K562 (cell line): ENCODE results near the gene SPRR3. TPM values are rescaled to one million over a fixed set of nuclear protein-coding genes. Genes with fewer than 3 reads are reported as not detected.

Experiments
- ATAC-seq: fragments of 200-7000 bp; cut with Tn5 transposase; 3 replicates; pipeline ENCODE4 v1.9.1; 2020; ENCODE audit warnings: moderate library complexity
- BruUV-seq: library from RNA; stranded (reverse); fragments of 400-500 nt; replicated peaks from 2 replicates; lab custom pipeline; 2021; lab: Mats Ljungman, UMichigan
- CTCF ChIA-PET: fragments of 300-600 bp; formaldehyde crosslinking; extraction: SDS; loops from one replicate; lab custom pipeline; 2021; ENCODE audit warnings: low intra/inter-chr PET ratio; lab: Yijun Ruan, JAX
- POLR2A ChIA-PET: fragments of 300-600, 350-650 bp; sonication (Branson Sonifier 250); formaldehyde crosslinking; extraction: SDS; loops from one replicate; lab custom pipeline; 2021; ENCODE audit warnings: antibody characterized with exemption, inconsistent platforms; lab: Yijun Ruan, JAX
- DNase-seq, 4 experiments: peaks; one replicate each; pipeline versions ENCODE4 v3.0.0 to v3.0.0-alpha.2; 2011 to 2018; ENCODE audit warnings: low spot score in 3 of 4, mixed read lengths in 3 of 4; ENCODE audit errors: extremely low read depth in 1 of 4
- FAIRE-seq: peaks from 2 replicates; lab custom pipeline; 2011; peaks lifted over from hg19 to GRCh38; lab: Jason Lieb, UNC
- H2AFZ ChIP-seq: 2 replicates; pipeline ENCODE4 v1.6.0; 2011; ENCODE audit warnings: low read depth, low read length, control low read depth, inconsistent platforms
- H3K27ac ChIP-seq: fragments of 200-600 bp; 3 replicates; pipeline ENCODE4 v1.8.0; 2011; ENCODE audit warnings: low read depth, mild to moderate bottlenecking, control low read depth, inconsistent platforms, low read length, moderate library complexity, mixed read lengths; ENCODE audit errors: extremely low read depth
- H3K27me3 ChIP-seq, 2 experiments: fragments of 300-600 bp in 1 of 2; 2 replicates in 1 of 2; 3 replicates in 1 of 2; pipeline versions ENCODE4 v1.6.0 to v1.8.0; 2011; ENCODE audit warnings: inconsistent platforms in 2 of 2, low read length in 2 of 2, mild to moderate bottlenecking in 1 of 2, mixed read lengths in 1 of 2, moderate library complexity in 1 of 2; ENCODE audit not compliant: control insufficient read depth in 2 of 2, insufficient read depth in 2 of 2
- H3K36me3 ChIP-seq: fragments of 300-600 bp; 3 replicates; pipeline ENCODE4 v1.8.0; 2011; ENCODE audit warnings: mild to moderate bottlenecking, low read length, inconsistent platforms; ENCODE audit not compliant: control insufficient read depth, insufficient read depth
- H3K4me1 ChIP-seq, 2 experiments: fragments of 200-600 bp in 1 of 2; replicated peaks in 1 of 2; 2 replicates in 1 of 2; 3 replicates in 1 of 2; pipeline versions ENCODE4 v1.5.1 to v1.8.0; 2011; ENCODE audit warnings: inconsistent platforms in 2 of 2, low read length in 2 of 2, mild to moderate bottlenecking in 1 of 2, mixed read lengths in 1 of 2, moderate library complexity in 1 of 2; ENCODE audit not compliant: control insufficient read depth in 2 of 2, insufficient read depth in 2 of 2
- H3K4me2 ChIP-seq: 2 replicates; pipeline ENCODE4 v1.6.1; 2011; ENCODE audit warnings: low read length, control low read depth, inconsistent platforms, mixed read lengths; ENCODE audit not compliant: insufficient read depth
- H3K4me3 ChIP-seq: fragments of 200-600 bp; sonication (generic), shearing (Covaris generic); 2 replicates; pipeline ENCODE4 v1.5.1; 2016; ENCODE audit warnings: control low read depth, inconsistent platforms
- H3K79me2 ChIP-seq: fragments of 200-600 bp; 3 replicates; pipeline ENCODE4 v1.8.0; 2011; ENCODE audit warnings: low read length, inconsistent platforms; ENCODE audit not compliant: control insufficient read depth, insufficient read depth
- H3K9ac ChIP-seq, 2 experiments: 2 replicates each; pipeline versions ENCODE4 v1.6.0 to v1.6.1; 2011; ENCODE audit warnings: low read depth in 2 of 2, low read length in 2 of 2, control low read depth in 1 of 2, inconsistent platforms in 1 of 2, mild to moderate bottlenecking in 1 of 2, mixed read lengths in 1 of 2; ENCODE audit not compliant: insufficient read depth in 1 of 2
- H3K9me1 ChIP-seq: one replicate; pipeline ENCODE4 v1.6.0; 2011; ENCODE audit warnings: inconsistent platforms, mild to moderate bottlenecking, low read length, moderate library complexity; ENCODE audit not compliant: control insufficient read depth, insufficient read depth
- H3K9me3 ChIP-seq: replicated peaks from 2 replicates; pipeline ENCODE4 v1.5.1; 2011; ENCODE audit warnings: low read depth, low read length, inconsistent platforms; ENCODE audit not compliant: control insufficient read depth, insufficient read depth
- H4K20me1 ChIP-seq: replicated peaks from 2 replicates; pipeline ENCODE4 v1.6.1; 2011; ENCODE audit warnings: low read length, inconsistent platforms, mixed read lengths; ENCODE audit not compliant: control insufficient read depth, insufficient read depth
- ARID2 ChIP-seq: fragments of 450-650 bp; IDR thresholded peaks from 2 replicates; pipeline ENCODE4 v1.6.1; 2017; ENCODE audit warnings: antibody characterized with exemption, mild to moderate bottlenecking
- BCOR ChIP-seq: fragments of 450-650 bp; IDR thresholded peaks from 2 replicates; pipeline ENCODE4 v1.6.1; 2016
- CREB1 ChIP-seq, 2 experiments: sonication (generic) in 1 of 2; formaldehyde crosslinking in 1 of 2; IDR thresholded peaks; 2 replicates each; pipeline versions ENCODE4 v1.6.1 to v1.8.0; 2012 to 2022; ENCODE audit warnings: inconsistent platforms in 1 of 2, mild to moderate bottlenecking in 1 of 2, missing genetic modification reagents in 1 of 2, moderate library complexity in 1 of 2
- DIDO1 ChIP-seq: fragments of 450-650 bp; IDR thresholded peaks from 2 replicates; pipeline ENCODE4 v1.6.1; 2016; ENCODE audit warnings: low read depth, missing biosample characterization, missing genetic modification characterization
- ETV6 ChIP-seq, 3 experiments: fragments of 150-350 bp in 1 of 3; sonication (generic) in 1 of 3; formaldehyde crosslinking in 1 of 3; IDR thresholded peaks; 2 replicates each; pipeline versions ENCODE4 v1.6.1 to v1.8.0; 2014 to 2022; ENCODE audit warnings: borderline replicate concordance in 2 of 3, low read depth in 2 of 3, antibody characterized with exemption in 1 of 3, low read length in 1 of 3, mild to moderate bottlenecking in 1 of 3, missing genetic modification reagents in 1 of 3
- NFE2L1 ChIP-seq: fragments of 450-650 bp; IDR thresholded peaks from 2 replicates; pipeline ENCODE4 v1.6.1; 2016; ENCODE audit warnings: missing genetic modification characterization, low read depth, mild to moderate bottlenecking, missing compliant biosample characterization, moderate library complexity, borderline replicate concordance
- POLR2B ChIP-seq: fragments of 450-650 bp; IDR thresholded peaks from 2 replicates; pipeline ENCODE4 v1.6.1; 2018; ENCODE audit warnings: low read depth; ENCODE audit not compliant: partially characterized antibody
- TCF7 ChIP-seq: sonication (generic); IDR thresholded peaks from 2 replicates; pipeline ENCODE4 v1.6.1; 2016; ENCODE audit warnings: antibody characterized with exemption, borderline replicate concordance
- ZNF253 ChIP-seq: fragments of 250-450 bp; sonication (Bioruptor Pico); conservative IDR thresholded peaks from 2 replicates; pipeline ENCODE4 v1.6.1; 2021; ENCODE audit warnings: mild to moderate bottlenecking
- ZNF586 ChIP-seq: fragments of 450-650 bp; formaldehyde crosslinking; conservative IDR thresholded peaks from 2 replicates; pipeline ENCODE4 v1.4.0; 2020; ENCODE audit warnings: mild to moderate bottlenecking, moderate library complexity
- ZSCAN32 ChIP-seq: fragments of 450-650 bp; formaldehyde crosslinking; IDR thresholded peaks from 2 replicates; pipeline ENCODE4 v1.4.0; 2020; ENCODE audit warnings: mild to moderate bottlenecking, moderate library complexity
- WGBS: fragments of 100-300 bp; shearing (Covaris generic); methylation state at CpG from one replicate; pipeline ENCODE4 v1.1.6; 2016; ENCODE audit warnings: low coverage, mixed read lengths; ENCODE audit not compliant: insufficient coverage; ENCODE audit errors: missing lambda C conversion rate; 5-methylcytosine and 5-hydroxymethylcytosine counted together
- in situ Hi-C: fragments of 300-500 bp; cut with MboI; formaldehyde crosslinking; loops from 4 replicates; pipeline ENCODE4 v1.15.0; 2018; ENCODE audit warnings: inconsistent platforms, mixed read lengths
- intact Hi-C: fragments of 100-400 bp; cut with micrococcal nuclease; formaldehyde crosslinking; loops from 2 replicates; pipeline ENCODE4 v1.14.2; 2022
- polyA plus RNA-seq, 8 experiments: library from polyadenylated mRNA; depleted of rRNA in 4 of 8; stranded (reverse) in 5 of 8; unstranded in 3 of 8; fragments of >200 nt; fragmentation: Nextera tagmentation in 2 of 8; fragmentation: Illumina TruSeq in 1 of 8; extraction: Ambion mirVana in 2 of 8; extraction: Trizol in 1 of 8; gene quantifications; 2 replicates each; pipeline versions ENCODE4 v1.2.1 to v1.2.3, GENCODE V29; 2011 to 2014; ENCODE audit warnings: inconsistent platforms in 1 of 8, missing spikeins in 1 of 8
- total RNA-seq, 7 experiments: library from RNA; depleted of rRNA in 6 of 7; stranded (reverse); fragments of >200 nt in 6 of 7; fragmentation: Illumina TruSeq in 2 of 7; extraction: Trizol in 2 of 7; gene quantifications; 2 replicates each; pipeline versions ENCODE4 v1.2.1 to v1.2.3, GENCODE V29; 2011 to 2021; ENCODE audit warnings: low replicate concordance in 1 of 7

SPRR3 gene
- total and polyA plus RNA-seq, 9 of the 15 experiments (the other 6 are each of a cell fraction or from before 2014, with no cell fraction given) = not detected

DNA sequence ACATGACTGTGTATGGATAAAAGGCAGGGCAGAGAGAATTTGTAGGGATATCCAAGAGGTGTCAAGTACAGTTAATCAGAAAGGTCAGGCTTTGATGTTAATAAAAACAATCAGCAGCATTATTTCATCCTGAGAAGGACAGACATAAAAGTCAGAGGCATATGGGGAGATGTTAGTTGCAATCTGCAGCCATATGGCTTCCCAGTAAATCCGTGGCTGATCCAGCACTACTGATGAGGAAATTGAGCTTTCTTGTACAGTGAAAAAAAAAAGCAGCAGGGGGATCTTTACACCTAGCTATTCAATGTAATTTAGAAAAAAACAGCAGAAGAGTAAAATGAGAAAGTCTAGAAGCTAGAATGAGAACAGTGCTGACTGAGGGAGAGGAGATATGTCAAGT lies 27.2 kb downstream of the SPRR3 start:
- H2AFZ ChIP-seq = no peak overlapping the region
- no peak overlapping the region for H3K4me3 ChIP-seq
- ChIA-PET CTCF (no interaction called here), POLR2A (no interaction called here)
- 0% methylated on average over 1 of the region's 1 CpG for WGBS
- H3K79me2 ChIP-seq = no peaks in the 10 kb centered on the region
- H3K27me3 ChIP-seq = no peaks in the 10 kb centered on the region
- H3K4me2 ChIP-seq = no peak overlapping the region
- TF ChIP-seq DIDO1 (tag) = no peak
- TF ChIP-seq NFE2L1 (tag) = no peak
- TF ChIP-seq ARID2 = no peak
- no peak for TF ChIP-seq ZSCAN32
- TF ChIP-seq ETV6 (IDR thresholded peaks at IDR 0.05; ENCODE audit: borderline replicate concordance in 1 of 2, low read depth in 2 of 2, low read length in 1 of 2) = no peak
- TF ChIP-seq ETV6 (CRISPR knock-in tag; IDR thresholded peaks at IDR 0.05; ENCODE audit: borderline replicate concordance) = no peak
- no peak for TF ChIP-seq TCF7
- TF ChIP-seq BCOR = no peak
- TF ChIP-seq CREB1 (IDR thresholded peaks at IDR 0.05) = no peak
- TF ChIP-seq CREB1 (CRISPR knock-in tag; IDR thresholded peaks at IDR 0.05) = no peak
- TF ChIP-seq ZNF253 (CRISPR knock-in tag) = no peak
- no peak for TF ChIP-seq ZNF586 (CRISPR knock-in tag)
- no peak for TF ChIP-seq POLR2B
- no peaks in the 10 kb centered on the region for H3K9me1 ChIP-seq
- H3K9ac ChIP-seq = no peak overlapping the region
- H3K36me3 ChIP-seq = no peaks in the 10 kb centered on the region
- no peak for FAIRE-seq
- no peaks in the 10 kb centered on the region for H4K20me1 ChIP-seq
- no peaks in the 10 kb centered on the region for H3K9me3 ChIP-seq
- BruUV-seq = no TSS peak
- ATAC-seq = no peak
- intact Hi-C loops = no loop called here
- in situ Hi-C loops = no loop called here
- no peak overlapping the region for H3K27ac ChIP-seq
- DNase-seq = no peak
- H3K4me1 ChIP-seq = no peaks in the 10 kb centered on the region
